OCI-LY1 (cell line): ENCODE measurements around the gene PRKG1.

Experiments
- H2AFZ ChIP-seq: fragments of 200-600 bp; sonication (generic), shearing (Covaris generic); 2 replicates; pipeline ENCODE4 v1.6.0; 2014; ENCODE audit warnings: antibody characterized with exemption, mild to moderate bottlenecking, low read length
- H3F3A ChIP-seq: fragments of 200-600 bp; sonication (generic), shearing (Covaris generic); 2 replicates; pipeline ENCODE4 v1.6.0; 2014; ENCODE audit warnings: mild to moderate bottlenecking, antibody characterized with exemption, low read length, moderate library complexity; ENCODE audit not compliant: insufficient read depth
- H3K27ac ChIP-seq: fragments of 200-600 bp; sonication (generic); 2 replicates; pipeline ENCODE4 v1.5.1; 2014; ENCODE audit warnings: low read length, mixed run types, mild to moderate bottlenecking, low read depth; ENCODE audit not compliant: poor library complexity, severe bottlenecking
- H3K27me3 ChIP-seq: fragments of 200-600 bp; sonication (generic); 2 replicates; pipeline ENCODE4 v1.6.0; 2014; ENCODE audit warnings: antibody characterized with exemption, mild to moderate bottlenecking, low read length, moderate library complexity; ENCODE audit not compliant: insufficient read depth
- H3K36me3 ChIP-seq: fragments of 200-600 bp; sonication (generic); 2 replicates; pipeline ENCODE4 v1.6.1; 2014; ENCODE audit warnings: mild to moderate bottlenecking, antibody characterized with exemption, low read length, moderate library complexity, mixed read lengths; ENCODE audit not compliant: insufficient read depth
- H3K4me1 ChIP-seq: fragments of 200-600 bp; sonication (generic); 2 replicates; pipeline ENCODE4 v1.5.1; 2014; ENCODE audit warnings: mild to moderate bottlenecking, low read length, moderate library complexity; ENCODE audit not compliant: insufficient read depth, severe bottlenecking
- H3K4me2 ChIP-seq: fragments of 200-600 bp; sonication (generic), shearing (Covaris generic); 2 replicates; pipeline ENCODE4 v1.6.1; 2014; ENCODE audit warnings: low read length
- H3K4me3 ChIP-seq: fragments of 200-600 bp; sonication (generic); 2 replicates; pipeline ENCODE4 v1.5.1; 2014; ENCODE audit warnings: low read length, low read depth, mild to moderate bottlenecking, mixed read lengths; ENCODE audit not compliant: poor library complexity, severe bottlenecking
- H3K79me2 ChIP-seq: fragments of 200-600 bp; shearing (Covaris generic); 2 replicates; pipeline ENCODE4 v1.6.1; 2016; ENCODE audit warnings: mixed run types, low read length, mixed read lengths; ENCODE audit not compliant: insufficient read depth
- H3K9ac ChIP-seq: fragments of 200-600 bp; sonication (generic), shearing (Covaris generic); 2 replicates; pipeline ENCODE4 v1.6.1; 2014; ENCODE audit warnings: mild to moderate bottlenecking, low read length, mixed read lengths
- H3K9me2 ChIP-seq: fragments of 200-600 bp; sonication (generic), shearing (Covaris generic); 2 replicates; pipeline ENCODE4 v1.6.1; 2014; ENCODE audit warnings: low read depth, mild to moderate bottlenecking, low read length, mixed read lengths
- H3K9me3 ChIP-seq: fragments of 200-600 bp; shearing (Covaris generic); 2 replicates; pipeline ENCODE4 v1.6.1; 2014; ENCODE audit warnings: low read length, mixed read lengths
- H4K20me1 ChIP-seq: fragments of 200-600 bp; sonication (generic), shearing (Covaris generic); 2 replicates; pipeline ENCODE4 v1.6.0; 2016; ENCODE audit warnings: mild to moderate bottlenecking, low read length; ENCODE audit not compliant: insufficient read depth
- CTCF ChIP-seq: fragments of 200-600 bp; sonication (generic), shearing (Covaris generic); IDR thresholded peaks from 2 replicates; pipeline ENCODE4 v1.5.1; 2017; ENCODE audit warnings: mild to moderate bottlenecking, antibody characterized with exemption, low read length, moderate library complexity, mixed read lengths
- EZH2 ChIP-seq: fragments of 200-600 bp; sonication (generic), shearing (Covaris generic); IDR thresholded peaks from 2 replicates; pipeline ENCODE4 v1.8.0; 2017; ENCODE audit warnings: borderline replicate concordance, mixed run types, mild to moderate bottlenecking, antibody characterized with exemption, low read length, moderate library complexity, mixed read lengths

The PRKG1 gene

DNA sequence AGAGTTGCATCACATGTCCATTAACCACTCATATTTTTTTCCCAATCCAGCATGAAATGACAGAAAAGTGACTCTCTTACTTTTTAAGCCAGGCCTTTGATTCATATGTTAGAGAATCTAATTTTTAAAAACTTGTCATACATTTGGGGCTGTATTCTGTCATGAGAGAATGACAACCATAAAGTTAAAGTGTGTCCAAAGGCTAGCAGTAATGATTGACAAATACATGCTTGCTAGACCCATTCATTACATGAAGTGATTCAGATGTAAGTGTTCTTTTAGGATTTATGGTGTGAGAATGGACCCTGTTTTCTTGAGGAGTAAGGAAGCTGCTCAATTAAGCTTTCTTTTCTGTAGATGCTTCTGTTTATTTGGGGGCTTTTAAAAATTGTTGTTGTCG is 549.7 kb downstream of the PRKG1 start:
- Histone ChIP-seq H3K4me1 (no peaks in the 10 kb centered on the region), H3K36me3 (no peaks in the 10 kb centered on the region)

GRCh38 chr10:51629934-51630639 is 555.8 kb downstream of the PRKG1 start:
- H3K4me2 ChIP-seq = no peak overlapping the region
- H3K27ac ChIP-seq = no peak overlapping the region
- H3K9me2 ChIP-seq = no peaks in the 10 kb centered on the region

More for the DNA sequence above, 549.7 kb downstream of the PRKG1 start:
- Histone ChIP-seq H3K4me2 (no peak overlapping the region), H4K20me1 (no peaks in the 10 kb centered on the region), H3K9ac (no peak overlapping the region), H3K9me2 (no peaks in the 10 kb centered on the region), H3F3A (no peaks in the 10 kb centered on the region), H3K27me3 (no peaks in the 10 kb centered on the region), H3K9me3 (no peaks in the 10 kb centered on the region), H3K27ac (no peak overlapping the region), H2AFZ (no peak overlapping the region), H3K79me2 (no peaks in the 10 kb centered on the region), H3K4me3 (no peak overlapping the region)
- no peak for TF ChIP-seq CTCF
- TF ChIP-seq EZH2 = no peak

DNA sequence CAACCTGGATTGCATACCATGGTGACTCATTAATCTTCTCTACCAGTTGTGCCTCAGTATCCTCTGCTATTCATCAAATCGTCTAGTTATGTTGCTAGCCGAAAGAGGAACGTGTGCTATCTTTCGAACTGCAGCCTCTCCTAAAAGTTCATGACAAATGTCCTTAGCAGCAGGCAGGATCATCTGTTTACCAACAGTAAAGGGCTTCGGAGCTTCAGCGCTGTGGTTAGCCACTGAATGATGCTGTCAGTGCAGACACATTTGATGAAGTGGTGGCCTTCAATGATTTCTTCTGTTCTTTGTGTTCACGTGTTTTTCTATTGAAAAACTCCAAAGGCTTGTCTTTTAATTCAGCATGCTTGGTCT is 556.3 kb downstream of the PRKG1 start:
- Histone ChIP-seq H3K79me2 (no peaks in the 10 kb centered on the region), H3K9ac (no peak overlapping the region), H3K4me3 (no peak overlapping the region), H3K36me3 (no peaks in the 10 kb centered on the region), H3K9me2 (no peaks in the 10 kb centered on the region), H3K9me3 (no peaks in the 10 kb centered on the region), H4K20me1 (no peaks in the 10 kb centered on the region), H3K27me3 (no peaks in the 10 kb centered on the region), H3K4me1 (no peaks in the 10 kb centered on the region), H3F3A (no peaks in the 10 kb centered on the region), H3K27ac (no peak overlapping the region), H2AFZ (no peak overlapping the region), H3K4me2 (no peak overlapping the region)
- TF ChIP-seq CTCF (no peak), EZH2 (no peak)

More at GRCh38 chr10:51629934-51630639, 555.8 kb downstream of the PRKG1 start:
- H3K9me3 ChIP-seq = no peaks in the 10 kb centered on the region
- H3F3A ChIP-seq = no peaks in the 10 kb centered on the region
- no peak for TF ChIP-seq EZH2
- no peak for TF ChIP-seq CTCF
- H3K79me2 ChIP-seq = no peaks in the 10 kb centered on the region
- no peak overlapping the region for H3K4me3 ChIP-seq
- no peaks in the 10 kb centered on the region for H3K4me1 ChIP-seq
- H3K27me3 ChIP-seq = no peaks in the 10 kb centered on the region
- no peak overlapping the region for H2AFZ ChIP-seq
- no peaks in the 10 kb centered on the region for H3K36me3 ChIP-seq
- no peak overlapping the region for H3K9ac ChIP-seq
- no peaks in the 10 kb centered on the region for H4K20me1 ChIP-seq
